Stimulated activated CD4-positive, alpha-beta T cell treated with anti-CD3 and anti-CD28 coated beads, Interleukin-1b, Interleukin-23, amount 100 ng/mL, for 24 hours (primary cell): ENCODE results near the gene KDM7A.

Experiments
- DNase-seq, 4 experiments: peaks; one replicate each; pipeline ENCODE4 v3.0.0-alpha.2; 2020; ENCODE audit warnings: low read depth in 4 of 4, low spot score in 1 of 4

Gene KDM7A

DNA sequence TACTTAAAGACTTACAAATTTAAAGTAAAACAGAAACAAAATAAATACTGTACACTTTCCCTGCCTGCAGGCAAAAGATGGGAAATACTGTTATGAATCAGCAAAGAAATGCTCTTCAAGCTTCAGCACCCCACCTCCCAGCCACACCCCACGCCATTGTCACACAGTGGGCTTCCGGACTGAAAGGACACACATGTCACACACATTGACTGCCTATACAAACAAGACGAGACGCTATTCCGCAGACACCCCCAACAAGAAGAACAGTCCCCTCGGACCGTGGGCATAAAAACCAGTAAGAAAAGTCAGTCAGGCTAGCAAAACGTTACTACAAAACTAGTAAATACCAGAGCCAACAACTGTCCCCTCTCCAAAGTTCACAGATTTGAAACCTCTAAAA is 91.8 kb downstream of the KDM7A start:
- no peak for DNase-seq

DNA sequence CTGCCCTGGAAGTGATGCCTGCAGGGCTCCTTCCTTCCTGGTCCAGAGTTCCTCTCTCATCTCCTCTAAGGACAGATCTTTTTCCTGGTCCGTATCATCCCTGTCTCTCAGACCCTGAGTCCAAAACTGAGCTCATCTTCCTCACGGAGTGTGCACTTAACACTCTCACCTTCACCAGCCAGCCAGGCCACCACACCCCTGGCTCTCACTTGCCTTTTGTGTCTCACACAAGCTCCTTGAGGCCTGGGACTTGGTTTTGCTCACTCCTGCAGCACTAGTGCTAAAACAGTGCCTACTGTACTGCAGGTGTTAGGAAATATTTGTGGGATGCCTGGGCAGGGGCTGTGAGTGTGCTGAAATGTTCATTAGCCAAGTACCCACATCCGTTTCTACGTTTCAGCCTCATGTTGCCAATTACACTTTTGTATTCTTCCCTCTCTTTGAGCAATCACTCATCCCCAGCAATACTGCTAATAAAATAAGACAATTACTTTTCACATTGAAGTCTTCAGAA is 92.6 kb downstream of the KDM7A start:
- no peak for DNase-seq

DNA sequence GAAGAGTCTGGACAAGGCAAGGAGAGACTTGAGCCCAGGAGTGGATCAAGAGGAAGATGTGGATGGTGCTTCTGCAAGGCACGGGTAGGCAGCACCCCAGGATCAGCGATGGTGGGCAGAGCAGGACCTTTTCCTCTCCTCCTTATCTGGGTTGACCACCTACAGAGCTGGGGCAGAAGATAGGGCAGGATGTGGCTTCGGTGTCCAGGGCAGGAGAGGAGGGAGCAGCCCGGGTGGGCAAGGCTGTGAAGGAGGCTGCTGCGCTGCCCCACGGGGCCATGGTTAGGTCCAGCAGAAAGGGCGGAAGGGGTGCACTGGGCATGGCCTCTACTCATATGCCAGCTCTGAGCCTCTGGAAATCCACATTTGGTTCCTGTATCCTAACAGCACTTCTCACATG is 94.0 kb downstream of the KDM7A start:
- no peak for DNase-seq

DNA sequence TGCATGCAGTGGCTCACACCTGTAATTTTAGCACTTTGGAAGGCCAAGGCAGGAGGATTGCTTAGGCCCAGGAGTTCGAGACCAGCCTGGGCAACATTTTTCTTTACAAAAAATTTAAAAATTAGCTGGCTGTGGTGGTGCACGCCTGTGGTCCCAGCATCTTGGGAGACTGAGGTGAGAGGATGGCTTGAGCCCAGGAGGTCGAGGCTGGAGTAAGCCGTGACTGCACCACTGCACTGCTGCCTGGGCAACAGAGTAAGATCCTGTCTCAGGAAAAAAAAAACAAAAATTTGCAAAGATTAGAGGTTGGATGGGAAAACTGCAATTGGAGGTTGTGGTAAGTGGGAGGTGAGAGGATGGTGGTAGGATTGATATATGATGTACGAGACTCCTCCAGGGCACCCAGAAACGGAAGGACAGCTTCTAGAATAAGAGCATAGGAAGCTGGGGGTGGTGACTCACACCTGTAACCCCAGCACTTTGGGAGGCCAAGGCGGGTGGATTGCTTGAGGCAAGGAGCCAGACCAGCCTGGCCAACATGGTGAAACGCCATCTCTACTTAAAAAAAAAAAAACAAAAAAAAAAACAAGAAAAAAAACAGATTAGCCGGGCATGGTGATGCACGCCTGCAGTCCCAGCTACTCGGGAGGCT is 94.9 kb downstream of the KDM7A start:
- no peak for DNase-seq

DNA sequence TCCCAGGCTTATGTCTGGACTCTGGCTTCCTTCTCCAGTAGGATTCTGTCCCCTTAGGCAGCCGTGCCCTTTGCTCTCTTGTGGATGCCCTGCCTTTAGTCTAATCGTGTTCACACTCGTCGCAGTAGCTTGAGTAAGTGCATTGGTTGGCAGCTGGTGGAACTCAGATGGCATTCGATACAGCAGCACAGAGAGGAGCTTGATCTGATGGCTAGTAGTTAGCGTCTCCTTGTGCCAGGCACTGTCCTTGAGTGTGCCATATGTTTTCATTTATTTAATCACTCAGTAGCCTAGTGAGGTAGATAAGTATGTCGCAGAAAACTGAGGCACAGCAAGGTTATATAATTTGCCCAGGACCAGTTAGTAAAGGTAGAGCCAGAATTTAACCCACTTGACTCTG is 95.9 kb downstream of the KDM7A start:
- no peak for DNase-seq

DNA sequence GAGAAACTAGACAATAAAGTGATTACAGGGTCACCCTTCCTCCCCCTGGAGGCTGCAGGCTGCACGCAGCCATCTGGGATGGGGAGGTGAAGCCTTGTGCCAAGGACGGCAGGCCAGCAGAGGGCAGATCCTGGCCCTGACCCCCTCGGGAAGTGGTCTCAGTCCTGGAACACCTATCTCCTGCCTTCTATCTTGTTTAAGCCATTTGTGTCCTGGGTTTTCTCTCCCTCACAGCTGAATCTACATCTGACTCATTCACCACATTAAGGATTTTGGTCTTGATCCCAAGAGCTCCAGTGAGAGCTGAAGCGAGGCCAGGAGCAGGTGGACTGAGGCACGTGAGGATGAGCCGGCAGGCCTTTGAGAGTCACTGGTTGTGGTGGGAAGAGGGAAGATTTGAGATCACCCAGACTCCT is 97.7 kb downstream of the KDM7A start:
- DNase-seq, result no peak

DNA sequence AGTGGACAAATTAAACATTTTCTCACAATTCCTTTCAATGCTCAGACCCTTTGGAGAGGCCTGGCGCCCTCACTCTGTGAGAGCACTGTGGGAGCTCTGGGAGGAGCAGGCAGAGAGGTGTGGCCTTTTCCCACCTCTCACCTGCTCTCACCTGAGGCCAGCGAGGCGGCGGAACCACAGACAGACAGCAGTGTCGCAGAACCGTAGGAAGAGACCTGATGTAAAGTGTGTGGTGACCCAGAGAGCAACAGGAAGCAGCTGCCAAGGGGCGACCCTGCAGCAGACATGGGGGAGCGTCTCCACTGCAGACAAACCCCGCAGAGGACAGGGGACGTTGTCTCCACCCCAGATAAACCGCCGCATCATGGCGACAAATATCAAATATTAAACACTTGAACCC is 98.4 kb downstream of the KDM7A start:
- no peak for DNase-seq

DNA sequence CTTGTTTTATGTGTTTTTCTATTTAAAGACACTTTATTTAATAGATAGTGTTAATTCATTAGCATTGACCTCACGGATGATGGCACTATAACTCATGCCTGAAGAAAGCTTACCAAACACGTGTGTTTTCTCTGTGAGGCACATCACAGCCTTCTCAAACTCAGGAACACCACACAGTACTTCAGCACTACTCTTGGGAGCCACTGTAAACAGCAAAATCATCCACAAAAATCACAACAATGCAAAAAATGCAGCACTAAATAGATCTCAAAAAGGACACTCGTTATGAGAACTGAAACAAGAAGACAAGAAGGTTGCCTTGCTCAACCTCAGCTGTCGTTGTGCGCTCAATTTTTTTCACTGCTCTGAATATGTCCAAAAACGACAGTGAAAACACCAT is 102.0 kb downstream of the KDM7A start:
- DNase-seq, result no peak

DNA sequence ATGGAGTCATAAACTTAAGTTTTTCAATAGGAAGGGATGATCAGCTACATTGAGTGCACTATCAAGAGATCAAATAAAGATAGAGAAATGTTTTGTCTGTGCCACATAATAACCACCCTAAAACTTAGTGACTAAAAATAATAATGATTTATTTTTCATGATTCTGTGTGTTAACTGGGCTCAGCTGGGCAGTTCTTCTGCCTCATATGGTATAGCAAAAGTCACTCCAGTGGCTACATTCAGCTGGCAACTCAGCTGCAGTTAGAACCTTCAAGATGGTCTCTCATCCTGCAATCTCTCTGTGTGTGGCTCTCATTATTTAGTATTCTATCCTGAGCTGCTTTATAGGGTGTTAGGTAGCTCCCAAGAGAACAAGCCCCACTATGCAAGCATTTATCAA is 106.2 kb downstream of the KDM7A start:
- DNase-seq, result no peak

DNA sequence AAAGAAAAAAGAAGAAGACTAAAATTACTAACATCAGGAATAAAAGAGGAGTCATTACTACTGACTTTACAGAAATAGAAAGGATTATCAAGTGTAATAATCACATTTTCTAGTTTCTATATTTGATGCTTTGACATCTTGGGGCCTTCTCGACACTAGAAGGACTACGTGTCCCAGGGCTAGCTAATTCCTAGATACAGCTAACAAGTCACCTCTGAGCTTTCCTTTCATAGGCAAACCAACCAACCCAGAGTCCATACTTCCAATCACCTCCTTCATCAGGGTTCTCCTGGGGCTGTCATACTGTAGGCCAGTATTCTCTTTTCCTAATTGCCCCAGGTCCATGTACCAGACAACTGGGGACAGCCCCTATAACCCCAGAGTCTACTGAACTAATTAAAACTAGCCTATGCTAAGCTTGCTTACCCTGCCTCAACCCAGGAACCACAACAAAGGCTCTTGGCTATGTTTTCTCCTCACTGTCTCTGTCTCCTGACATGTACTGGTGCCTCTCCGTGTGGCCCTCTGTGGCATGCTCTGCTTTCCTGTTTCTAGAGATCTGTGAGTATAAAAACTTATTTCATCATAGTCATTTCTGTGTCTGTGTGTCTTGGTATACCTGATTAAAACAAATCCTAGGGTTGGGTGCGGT is 107.4 kb downstream of the KDM7A start:
- DNase-seq, result no peak

DNA sequence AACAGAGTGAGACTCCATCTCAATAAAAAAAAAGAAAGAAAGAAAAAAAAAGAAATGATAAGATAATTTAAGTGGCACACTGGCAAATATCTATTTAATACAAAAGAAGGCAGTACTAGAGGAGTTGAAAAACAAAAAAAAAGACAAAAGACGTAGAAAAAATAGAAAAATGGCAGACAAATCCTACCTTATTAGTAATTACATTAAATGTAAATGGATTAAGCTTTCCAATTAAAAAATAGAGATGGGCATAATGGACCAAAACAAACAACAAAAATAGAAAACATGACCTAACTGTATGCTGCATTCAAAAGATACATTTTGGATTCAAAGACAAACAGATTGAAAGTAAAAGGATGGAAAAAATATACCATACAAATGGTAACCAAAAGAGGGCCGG is 108.8 kb downstream of the KDM7A start:
- DNase-seq, result no peak

DNA sequence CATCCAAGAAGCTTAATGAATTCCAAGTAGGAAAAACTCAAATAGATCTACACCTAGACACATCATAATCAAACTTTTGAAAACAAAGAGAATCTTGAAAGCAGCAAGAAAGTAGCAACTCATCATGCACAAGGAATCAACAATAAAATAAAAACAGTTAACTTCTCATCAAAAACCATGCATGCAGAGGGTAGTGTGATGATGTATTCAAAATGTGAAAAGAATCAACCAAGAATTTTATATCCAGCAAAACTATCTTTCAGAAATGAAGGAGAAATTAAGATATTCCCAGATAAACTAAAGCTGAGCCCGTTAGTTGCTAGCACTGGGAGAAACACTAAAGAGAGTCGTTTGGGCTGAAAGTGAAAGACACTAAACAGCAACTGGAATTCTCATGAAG is 109.7 kb downstream of the KDM7A start:
- DNase-seq, result no peak

DNA sequence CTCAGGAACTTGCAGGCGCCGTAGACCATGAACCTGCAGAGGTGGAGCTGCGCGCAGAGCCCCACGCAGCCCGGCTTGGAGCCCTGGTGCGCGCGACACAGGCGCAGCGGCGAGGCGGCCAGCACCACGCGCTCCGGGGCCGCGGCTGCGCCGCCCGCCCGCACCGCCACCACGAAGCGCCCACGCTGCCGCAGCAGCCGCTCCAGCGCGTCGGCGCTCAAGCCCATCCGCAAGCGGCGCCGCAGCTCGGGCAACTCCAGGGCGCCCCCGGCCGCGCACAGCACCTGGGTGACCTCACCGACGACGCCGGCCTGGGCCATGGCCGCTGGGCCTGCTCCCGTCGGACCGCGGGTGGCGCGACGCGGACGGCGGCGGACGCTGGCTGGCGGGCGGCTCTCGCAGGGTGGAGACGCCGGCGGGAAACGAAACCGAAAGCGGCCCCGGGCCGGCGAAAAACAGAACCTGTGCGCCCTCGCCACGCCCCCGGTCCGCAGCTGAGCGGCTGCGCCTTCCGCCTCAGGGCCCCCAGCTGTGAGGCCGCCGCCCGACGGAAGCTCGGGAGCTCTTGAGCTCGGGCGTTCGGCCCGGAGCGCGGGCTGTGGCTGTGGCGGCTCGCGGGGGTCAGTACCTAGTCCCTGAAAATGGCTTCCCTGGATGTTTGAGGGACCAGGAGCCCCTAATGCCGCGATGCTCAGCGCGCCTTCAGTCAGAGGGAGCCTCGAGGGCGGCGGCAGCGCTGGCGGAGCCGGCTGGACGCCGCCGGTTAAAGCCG is 114.1 kb downstream of the KDM7A start, which contains the start of gene PARP12:
Gene PARP12, minus strand, starts transcription at position 424 of the 772 bp plus-strand sequence. Its CDS starts 104 bp downstream, at position 320.
- DNase-seq, result peak; percentile 50 to 86 (median 65)

DNA sequence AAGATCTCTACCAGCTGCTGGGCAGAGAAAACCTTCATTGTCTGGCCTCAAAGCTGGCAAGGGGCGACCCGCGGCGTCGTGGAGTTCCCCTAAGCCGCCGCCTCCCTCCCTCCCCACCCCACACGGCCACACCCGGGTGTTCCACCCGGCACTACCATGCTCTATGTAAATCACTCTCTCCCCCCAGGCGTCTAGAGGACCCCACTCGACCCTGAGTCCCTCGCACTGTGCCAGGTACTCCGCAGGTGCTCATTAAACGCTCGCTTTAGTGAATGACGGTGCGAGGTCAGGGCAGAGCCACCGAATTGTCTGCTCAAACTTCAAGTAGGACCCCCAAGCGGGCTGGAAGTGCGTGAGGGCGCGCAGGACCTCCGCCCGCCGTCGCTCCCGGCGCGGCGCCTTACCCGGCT is 114.7 kb downstream of the KDM7A start:
- DNase-seq, result peak in 2 of 4 experiments; percentile 4 to 24

DNA sequence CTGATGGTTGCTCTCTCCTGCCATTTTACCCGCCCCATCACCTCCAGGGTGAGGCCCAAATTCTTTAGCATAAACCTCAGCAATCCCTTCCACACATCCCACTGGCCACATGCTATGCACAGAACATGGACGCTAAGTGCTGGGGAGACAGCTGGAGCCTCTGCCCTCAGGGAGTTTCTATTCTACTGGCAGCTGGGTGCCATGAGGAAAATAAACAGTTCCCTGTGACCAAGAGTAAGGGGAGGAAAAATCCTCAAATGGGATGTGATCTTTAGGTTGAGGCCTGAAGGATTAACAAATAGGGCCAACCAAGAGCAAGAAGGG is 115.2 kb downstream of the KDM7A start:
- DNase-seq, result no peak

DNA sequence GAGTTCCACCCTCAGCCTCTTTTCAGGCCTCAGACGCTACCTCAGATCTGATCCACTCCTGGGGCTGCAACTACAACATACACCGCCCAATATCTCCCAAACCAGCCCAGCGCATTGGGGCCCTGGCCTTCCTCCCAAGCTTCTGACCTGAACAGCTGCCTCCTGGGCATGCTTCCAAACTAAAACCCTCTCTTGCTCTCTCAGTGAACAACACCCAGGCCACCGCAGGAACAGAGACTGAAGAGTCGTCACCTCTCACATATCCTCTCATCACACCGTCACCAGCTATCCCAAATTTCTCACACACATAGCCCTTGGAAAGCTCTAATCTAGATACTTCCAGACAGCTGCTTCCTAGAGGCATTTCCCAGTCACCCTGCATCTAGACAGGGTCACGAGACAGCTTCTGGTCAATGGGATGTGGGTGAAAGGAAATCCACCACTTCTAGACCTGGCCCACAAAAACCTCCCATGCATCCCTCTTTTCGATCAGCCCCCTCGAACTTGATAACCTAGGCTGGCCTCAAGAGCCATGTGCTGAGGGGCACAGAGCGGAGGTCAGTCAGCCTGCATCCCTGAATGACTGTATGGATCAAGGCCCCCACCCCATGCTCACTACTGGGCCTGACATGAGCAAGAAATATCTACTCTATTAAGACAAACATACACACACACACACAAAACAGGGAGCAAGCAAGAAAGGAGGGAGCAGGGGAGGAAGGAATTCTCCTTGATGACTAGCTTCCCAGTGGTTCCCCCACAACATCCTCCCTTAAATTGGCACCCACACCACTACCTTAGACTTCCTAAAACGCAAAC is 115.8 kb downstream of the KDM7A start:
- no peak for DNase-seq

DNA sequence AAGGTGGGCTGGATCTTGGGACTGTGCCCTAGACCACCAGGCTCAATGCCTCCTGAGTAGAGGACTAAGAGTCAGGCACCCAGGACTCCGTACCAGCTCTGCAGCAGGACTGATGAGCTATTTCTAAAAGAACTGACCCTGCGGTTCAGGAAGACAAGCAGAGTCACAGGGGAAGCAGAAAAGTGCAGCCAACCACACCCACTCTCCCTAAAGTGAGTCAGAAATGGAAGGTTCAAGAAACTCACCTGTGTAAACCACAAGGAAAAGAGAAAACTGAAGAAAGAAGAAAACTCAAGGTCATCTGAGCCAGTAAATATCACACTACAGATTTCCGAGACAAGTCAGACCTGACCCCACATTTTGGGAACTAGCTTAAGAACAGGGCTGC is 116.5 kb downstream of the KDM7A start:
- no peak for DNase-seq

DNA sequence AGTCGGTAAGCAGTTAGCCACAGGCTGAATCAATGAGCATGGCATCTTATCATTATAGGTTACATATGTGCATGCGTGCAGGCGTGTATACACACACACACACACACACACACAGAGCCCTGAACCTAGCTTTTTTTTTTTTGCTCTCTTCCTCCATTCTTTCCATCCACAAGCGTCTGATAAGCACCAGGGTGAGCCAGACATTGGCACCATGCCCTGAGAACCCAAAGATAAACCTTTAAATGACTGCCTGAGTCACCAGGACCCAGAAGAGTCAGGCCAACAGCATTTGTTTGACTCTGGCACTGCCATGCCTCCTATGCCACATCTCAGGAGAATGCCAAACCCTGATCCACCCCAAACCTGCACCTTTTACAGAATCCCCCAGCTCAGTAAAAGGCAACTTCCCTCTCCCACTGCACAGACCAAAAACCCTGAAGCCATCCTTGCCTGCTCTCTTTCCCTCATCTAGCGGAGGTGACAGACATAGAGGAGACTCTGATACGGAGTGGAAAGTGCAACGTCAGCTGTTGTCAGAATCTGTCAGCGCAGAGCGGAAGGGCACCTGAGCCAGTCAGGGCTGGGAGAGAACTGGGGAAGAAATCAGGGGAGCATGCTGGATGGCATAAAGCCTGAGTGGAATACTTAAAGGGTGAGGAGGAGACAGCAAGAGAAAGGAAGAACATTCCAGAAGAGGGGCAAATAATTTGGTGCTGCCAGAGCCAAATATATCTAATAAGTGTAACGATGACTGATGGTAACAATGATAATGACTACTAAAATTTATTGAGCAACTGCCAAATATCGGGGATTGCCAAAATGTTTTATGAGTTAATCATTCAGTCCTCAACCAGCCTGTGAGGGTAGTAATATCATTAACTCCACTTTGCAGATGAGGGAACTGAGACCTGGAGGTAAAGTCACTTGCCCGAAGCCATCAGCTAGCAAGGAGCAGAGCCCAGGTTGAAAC is 117.2 kb downstream of the KDM7A start:
- peak in 2 of 4 experiments; percentile 24 to 26 for DNase-seq

DNA sequence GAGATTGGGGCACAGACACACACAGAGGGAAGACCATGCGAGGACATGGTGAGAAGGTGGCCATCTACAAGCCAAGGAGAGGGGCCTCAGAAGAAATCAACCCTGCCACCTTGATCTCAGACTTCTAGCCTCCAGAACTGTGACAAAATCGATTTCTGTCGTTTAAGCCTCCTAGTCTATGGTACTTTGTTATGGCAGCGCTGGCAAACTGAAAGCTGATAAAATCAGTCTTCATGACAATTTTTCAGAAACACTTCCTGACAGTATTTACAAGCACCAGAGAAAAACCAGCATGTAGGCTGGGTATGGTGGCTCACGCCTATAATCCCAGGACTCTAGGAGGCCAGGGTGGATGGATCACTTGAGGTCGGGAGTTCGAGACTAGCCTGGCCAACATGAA is 118.3 kb downstream of the KDM7A start:
- DNase-seq, result no peak

DNA sequence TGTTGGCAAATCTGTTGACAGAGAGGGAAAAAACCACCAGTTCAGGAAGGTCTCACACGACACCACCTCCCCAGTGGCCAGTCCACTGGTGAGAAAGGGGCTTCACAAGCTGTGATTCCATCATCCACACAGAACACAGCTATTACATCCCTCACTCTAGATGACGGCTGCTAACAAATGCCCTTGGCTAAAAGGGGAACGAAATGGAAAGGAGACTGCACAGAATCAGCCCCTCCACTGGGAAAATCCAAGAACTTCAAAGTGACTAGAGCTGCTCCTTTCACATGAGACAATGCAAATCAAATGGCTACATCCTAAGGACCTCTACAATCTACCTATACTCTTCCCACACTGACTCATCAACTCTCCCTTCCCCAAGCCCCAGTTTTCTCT is 119.6 kb downstream of the KDM7A start:
- no peak for DNase-seq
